Testis (tissue), 3 donors: Measurements from ENCODE around the gene QSOX2. TPM values are rescaled to one million over a fixed set of nuclear protein-coding genes. Genes with fewer than 3 reads are reported as not detected.

Experiments used
- DNase-seq: peaks from one replicate; pipeline ENCODE4 v3.0.0-alpha.2; 2019
- H3K27ac ChIP-seq, 2 donors: fragments of 200-600 bp; sonication (generic); one replicate each; pipeline ENCODE4 v1.5.1; 2019
- H3K27me3 ChIP-seq: fragments of 200-600 bp; sonication (generic); one replicate; pipeline ENCODE4 v1.5.1; 2019
- H3K36me3 ChIP-seq: fragments of 200-600 bp; sonication (generic); one replicate; pipeline ENCODE4 v1.5.1; 2017; ENCODE audit warnings: low read depth; ENCODE audit errors: missing control alignments
- H3K4me1 ChIP-seq: fragments of 200-600 bp; sonication (generic); one replicate; pipeline ENCODE4 v1.5.1; 2019
- H3K4me3 ChIP-seq, 2 donors: fragments of 200-600 bp; sonication (generic); one replicate each; pipeline ENCODE4 v1.5.1; 2017 to 2019
- H3K9me3 ChIP-seq: fragments of 200-600 bp; sonication (generic); one replicate; pipeline ENCODE4 v1.5.1; 2017
- CTCF ChIP-seq, 3 experiments: fragments of 450-650 bp in 2 of 3; fragments of 200-600 bp in 1 of 3; sonication (generic) in 1 of 3; IDR thresholded peaks; one replicate each; pipeline ENCODE4 v1.5.1; 2016 to 2019; ENCODE audit warnings: antibody characterized with exemption in 3 of 3, mild to moderate bottlenecking in 2 of 3, moderate library complexity in 1 of 3
- POLR2A ChIP-seq: fragments of 450-650 bp; IDR thresholded peaks from one replicate; pipeline ENCODE4 v1.6.1; 2017; ENCODE audit warnings: antibody characterized with exemption, mild to moderate bottlenecking, moderate library complexity
- WGBS, 2 donors: methylation state at CpG; one replicate each; pipeline ENCODE4 v1.1.5; 2018; 5-methylcytosine and 5-hydroxymethylcytosine counted together
- intact Hi-C: fragments of 100-400 bp; cut with DNase I; formaldehyde crosslinking; loops from one replicate; pipeline ENCODE4 v1.15.1; 2023; ENCODE audit warnings: low total_unique reads
- polyA plus RNA-seq: library from polyadenylated mRNA; stranded (reverse); fragments of 350-450 nt; fragmentation: Illumina TruSeq; extraction: RNeasy Lipid Tissue Mini Kit (QIAGEN cat#74804); gene quantifications from one replicate; pipeline ENCODE4 v1.2.3, GENCODE V29; 2014; ENCODE audit warnings: low read depth, low replicate concordance; ENCODE audit not compliant: insufficient read depth
- total RNA-seq, 2 donors: library from RNA; depleted of rRNA; stranded (reverse); fragments of >200 nt; gene quantifications; one replicate each; pipeline ENCODE4 v1.2.3, GENCODE V29; 2016

The QSOX2 gene
- total and polyA plus RNA-seq, 3 donors from 2014 or later: 22.1 to 23.3 (median 22.6) TPM

- WGBS, 2 donors: 86 to 87% methylated on average over 14 to 18 of the region's 21 CpGs
- Histone ChIP-seq H3K4me1 (no peaks in the 10 kb centered on the region), H3K27ac (no peak overlapping the region), H3K4me3 (no peak overlapping the region), H3K27me3 (no peaks in the 10 kb centered on the region), H3K9me3 (no peaks in the 10 kb centered on the region), H3K36me3 (no peaks in the 10 kb centered on the region)
- TF ChIP-seq CTCF (IDR thresholded peaks at IDR 0.05): no peak
- no peak for TF ChIP-seq POLR2A
- intact Hi-C loops: no loop called here
- no peak for DNase-seq
Observed at GRCh38 chr9:136178061-136178772, 67.4 kb downstream of the QSOX2 start.

GRCh38 chr9:136177224-136177623 is 68.4 kb downstream of the QSOX2 start:
- Histone ChIP-seq H3K27ac (no peak overlapping the region), H3K9me3 (no peaks in the 10 kb centered on the region), H3K27me3 (no peaks in the 10 kb centered on the region), H3K4me1 (no peaks in the 10 kb centered on the region), H3K36me3 (no peaks in the 10 kb centered on the region), H3K4me3 (no peak overlapping the region)
- intact Hi-C loops: no loop called here
- no peak for DNase-seq
- WGBS, 2 donors: 72 to 77% methylated on average over 4 to 14 of the region's 14 CpGs
- TF ChIP-seq CTCF (IDR thresholded peaks at IDR 0.05): no peak
- no peak for TF ChIP-seq POLR2A

- Histone ChIP-seq H3K4me1 (no peaks in the 10 kb centered on the region), H3K4me3 (no peak overlapping the region), H3K9me3 (no peaks in the 10 kb centered on the region), H3K27ac (no peak overlapping the region), H3K36me3 (no peaks in the 10 kb centered on the region), H3K27me3 (no peaks in the 10 kb centered on the region)
- DNase-seq: no peak
- intact Hi-C loops: no loop called here
- TF ChIP-seq CTCF (IDR thresholded peaks at IDR 0.05) (no peak), POLR2A (no peak)
- 66 to 83% methylated on average over 7 to 12 of the region's 12 CpGs for WGBS, 2 donors
Observed at GRCh38 chr9:136175616-136176197, 69.9 kb downstream of the QSOX2 start.

- TF ChIP-seq POLR2A (no peak), CTCF (IDR thresholded peaks at IDR 0.05) (no peak)
- no peak overlapping the region for H3K4me3 ChIP-seq
- no peaks in the 10 kb centered on the region for H3K9me3 ChIP-seq
- no peaks in the 10 kb centered on the region for H3K36me3 ChIP-seq
- H3K27ac ChIP-seq: no peak overlapping the region
- 67 to 76% methylated on average over 5 to 8 of the region's 8 CpGs for WGBS, 2 donors
- H3K27me3 ChIP-seq: no peaks in the 10 kb centered on the region
- H3K4me1 ChIP-seq: no peaks in the 10 kb centered on the region
- no peak for DNase-seq
- intact Hi-C loops: no loop called here
Observed at GRCh38 chr9:136174779-136175615, 70.6 kb downstream of the QSOX2 start.
